ENCODE data around the gene ANKZF1.
"Not testable (repeated sequence)": the region's sequence is repeated elsewhere in the genome, so short reads cannot be mapped to it uniquely, and the experiment has no call there.

The ANKZF1 gene, protein sequence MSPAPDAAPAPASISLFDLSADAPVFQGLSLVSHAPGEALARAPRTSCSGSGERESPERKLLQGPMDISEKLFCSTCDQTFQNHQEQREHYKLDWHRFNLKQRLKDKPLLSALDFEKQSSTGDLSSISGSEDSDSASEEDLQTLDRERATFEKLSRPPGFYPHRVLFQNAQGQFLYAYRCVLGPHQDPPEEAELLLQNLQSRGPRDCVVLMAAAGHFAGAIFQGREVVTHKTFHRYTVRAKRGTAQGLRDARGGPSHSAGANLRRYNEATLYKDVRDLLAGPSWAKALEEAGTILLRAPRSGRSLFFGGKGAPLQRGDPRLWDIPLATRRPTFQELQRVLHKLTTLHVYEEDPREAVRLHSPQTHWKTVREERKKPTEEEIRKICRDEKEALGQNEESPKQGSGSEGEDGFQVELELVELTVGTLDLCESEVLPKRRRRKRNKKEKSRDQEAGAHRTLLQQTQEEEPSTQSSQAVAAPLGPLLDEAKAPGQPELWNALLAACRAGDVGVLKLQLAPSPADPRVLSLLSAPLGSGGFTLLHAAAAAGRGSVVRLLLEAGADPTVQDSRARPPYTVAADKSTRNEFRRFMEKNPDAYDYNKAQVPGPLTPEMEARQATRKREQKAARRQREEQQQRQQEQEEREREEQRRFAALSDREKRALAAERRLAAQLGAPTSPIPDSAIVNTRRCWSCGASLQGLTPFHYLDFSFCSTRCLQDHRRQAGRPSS

DNA sequence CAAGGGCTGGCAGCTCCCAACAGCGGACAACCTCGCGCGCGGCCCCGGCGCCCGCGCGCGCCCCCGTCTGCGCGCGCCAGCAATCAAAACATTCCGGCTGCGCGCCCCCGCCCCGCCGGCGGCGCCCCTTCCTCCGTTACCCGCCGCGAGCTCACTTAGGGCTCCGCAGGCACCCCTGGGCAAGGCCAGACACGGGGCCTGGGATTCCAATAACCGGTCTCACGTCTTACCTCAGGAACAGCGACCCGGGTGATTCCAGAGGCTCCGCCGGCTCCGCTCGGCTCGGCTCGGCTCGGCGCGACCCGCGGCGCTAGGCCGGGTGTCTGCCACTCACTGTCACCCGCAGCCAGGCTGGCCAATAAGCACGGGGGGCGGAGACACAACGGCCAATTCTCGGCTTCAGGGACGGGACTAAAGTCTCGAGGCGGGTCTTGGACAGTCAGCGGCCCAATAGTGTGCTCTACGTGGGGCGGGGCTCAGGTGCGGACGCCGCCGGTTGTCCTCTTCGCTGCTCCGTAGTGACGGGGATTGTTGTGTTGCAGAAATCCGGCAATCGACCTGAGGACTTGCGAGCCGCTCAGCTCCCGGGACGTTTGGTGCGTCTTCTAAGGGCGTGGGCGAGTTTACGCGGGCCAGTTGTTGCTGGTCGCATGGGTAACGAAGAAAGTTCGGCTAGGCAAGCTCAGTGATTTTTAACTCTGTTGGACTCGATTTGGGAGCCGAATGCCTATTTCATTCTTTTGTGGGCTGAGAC is at the start of gene ANKZF1, which contains the start of gene ATG9A:
TSS of gene ANKZF1 (plus strand) at position 502 of the 754 bp plus-strand sequence. CDS start 452 bp downstream, outside the sequence.
TSS of gene ATG9A (minus strand) at position 332 of the 754 bp plus-strand sequence. CDS start 1,612 bp downstream, outside the sequence.
- peak; percentile 96 for DNase-seq

DNA sequence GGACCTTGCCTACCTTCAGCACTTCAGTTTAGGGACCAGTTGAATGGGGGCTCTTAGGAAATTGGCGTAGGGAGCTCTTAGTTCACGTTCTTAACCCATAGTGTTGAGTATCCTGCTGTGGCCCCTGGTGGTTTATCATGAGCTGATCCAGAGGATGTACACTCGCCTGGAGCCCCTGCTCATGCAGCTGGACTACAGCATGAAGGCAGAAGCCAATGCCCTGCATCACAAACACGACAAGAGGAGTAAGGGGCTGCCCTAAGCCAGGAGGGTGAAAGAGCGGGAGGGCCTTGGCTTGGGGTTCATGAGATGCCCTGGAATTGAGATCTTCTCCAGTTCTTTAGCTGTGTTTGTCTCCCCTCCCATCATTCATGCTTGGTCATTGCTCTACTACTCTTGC is 48.6 kb upstream of the ANKZF1 start:
- DNase-seq = no peak

DNA sequence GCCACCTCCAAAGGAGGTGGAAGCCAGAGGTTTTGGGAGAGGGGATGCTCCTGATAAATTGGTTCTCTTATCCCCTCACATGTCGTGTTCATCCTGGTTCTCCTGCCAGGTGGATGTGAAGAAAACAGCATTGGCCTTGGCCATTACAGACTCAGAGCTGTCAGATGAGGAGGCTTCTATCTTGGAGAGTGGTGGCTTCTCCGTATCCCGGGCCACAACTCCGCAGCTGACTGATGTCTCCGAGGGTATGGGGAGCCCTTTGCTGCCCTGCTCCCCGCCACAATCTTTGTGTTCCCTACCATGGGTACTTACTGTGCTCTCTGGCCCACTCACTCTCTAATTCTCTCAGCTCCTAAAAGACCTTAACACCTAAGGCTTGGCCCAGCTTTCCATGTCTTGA is 48.1 kb upstream of the ANKZF1 start:
- no peak for DNase-seq

DNA sequence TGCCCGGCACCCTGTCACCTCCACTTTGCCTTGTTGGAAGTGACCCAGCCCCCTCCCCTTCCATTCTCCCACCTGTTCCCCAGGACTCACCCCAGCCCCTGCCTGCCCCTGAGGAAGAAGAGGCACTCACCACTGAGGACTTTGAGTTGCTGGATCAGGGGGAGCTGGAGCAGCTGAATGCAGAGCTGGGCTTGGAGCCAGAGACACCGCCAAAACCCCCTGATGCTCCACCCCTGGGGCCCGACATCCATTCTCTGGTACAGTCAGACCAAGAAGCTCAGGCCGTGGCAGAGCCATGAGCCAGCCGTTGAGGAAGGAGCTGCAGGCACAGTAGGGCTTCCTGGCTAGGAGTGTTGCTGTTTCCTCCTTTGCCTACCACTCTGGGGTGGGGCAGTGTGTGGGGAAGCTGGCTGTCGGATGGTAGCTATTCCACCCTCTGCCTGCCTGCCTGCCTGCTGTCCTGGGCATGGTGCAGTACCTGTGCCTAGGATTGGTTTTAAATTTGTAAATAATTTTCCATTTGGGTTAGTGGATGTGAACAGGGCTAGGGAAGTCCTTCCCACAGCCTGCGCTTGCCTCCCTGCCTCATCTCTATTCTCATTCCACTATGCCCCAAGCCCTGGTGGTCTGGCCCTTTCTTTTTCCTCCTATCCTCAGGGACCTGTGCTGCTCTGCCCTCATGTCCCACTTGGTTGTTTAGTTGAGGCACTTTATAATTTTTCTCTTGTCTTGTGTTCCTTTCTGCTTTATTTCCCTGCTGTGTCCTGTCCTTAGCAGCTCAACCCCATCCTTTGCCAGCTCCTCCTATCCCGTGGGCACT is 47.1 kb upstream of the ANKZF1 start:
- no peak for DNase-seq

DNA sequence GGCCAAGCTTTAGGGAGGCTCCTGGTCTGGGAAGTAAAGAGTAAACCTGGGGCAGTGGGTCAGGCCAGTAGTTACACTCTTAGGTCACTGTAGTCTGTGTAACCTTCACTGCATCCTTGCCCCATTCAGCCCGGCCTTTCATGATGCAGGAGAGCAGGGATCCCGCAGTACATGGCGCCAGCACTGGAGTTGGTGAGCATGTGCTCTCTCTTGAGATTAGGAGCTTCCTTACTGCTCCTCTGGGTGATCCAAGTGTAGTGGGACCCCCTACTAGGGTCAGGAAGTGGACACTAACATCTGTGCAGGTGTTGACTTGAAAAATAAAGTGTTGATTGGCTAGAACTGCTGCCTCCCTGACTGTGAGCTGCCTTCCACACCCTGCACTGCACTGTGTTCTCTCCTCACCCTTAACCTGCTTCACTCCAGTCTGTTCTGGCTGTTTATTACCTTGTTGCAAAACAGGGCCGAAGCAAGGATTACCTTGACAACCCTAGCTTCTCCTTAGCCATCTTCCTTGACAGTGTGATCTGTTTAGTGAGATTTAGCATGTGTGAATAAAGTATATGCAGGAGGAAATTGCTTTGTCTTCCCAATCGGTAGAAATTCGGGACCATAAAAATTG is 46.3 kb upstream of the ANKZF1 start:
- no peak for DNase-seq

DNA sequence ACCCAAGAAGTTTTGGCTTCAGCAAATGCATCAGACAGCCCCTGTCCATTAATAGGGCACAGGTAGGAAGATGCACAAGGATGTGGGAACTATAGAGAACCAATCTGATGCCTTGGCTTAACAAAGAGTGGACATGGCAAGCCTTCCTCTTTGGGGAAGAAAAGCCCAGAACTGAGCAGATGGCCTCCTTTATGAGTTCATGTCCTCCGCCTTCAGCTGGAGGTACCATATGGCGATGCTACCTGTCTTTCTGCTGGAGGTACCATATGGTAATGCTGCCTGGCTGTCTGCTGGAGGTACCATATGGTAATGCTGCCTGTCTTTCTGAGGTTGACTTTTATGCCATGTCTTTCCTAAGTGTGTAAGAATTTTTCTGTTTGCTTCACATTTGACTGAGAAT is 45.5 kb upstream of the ANKZF1 start:
- no peak for DNase-seq

DNA sequence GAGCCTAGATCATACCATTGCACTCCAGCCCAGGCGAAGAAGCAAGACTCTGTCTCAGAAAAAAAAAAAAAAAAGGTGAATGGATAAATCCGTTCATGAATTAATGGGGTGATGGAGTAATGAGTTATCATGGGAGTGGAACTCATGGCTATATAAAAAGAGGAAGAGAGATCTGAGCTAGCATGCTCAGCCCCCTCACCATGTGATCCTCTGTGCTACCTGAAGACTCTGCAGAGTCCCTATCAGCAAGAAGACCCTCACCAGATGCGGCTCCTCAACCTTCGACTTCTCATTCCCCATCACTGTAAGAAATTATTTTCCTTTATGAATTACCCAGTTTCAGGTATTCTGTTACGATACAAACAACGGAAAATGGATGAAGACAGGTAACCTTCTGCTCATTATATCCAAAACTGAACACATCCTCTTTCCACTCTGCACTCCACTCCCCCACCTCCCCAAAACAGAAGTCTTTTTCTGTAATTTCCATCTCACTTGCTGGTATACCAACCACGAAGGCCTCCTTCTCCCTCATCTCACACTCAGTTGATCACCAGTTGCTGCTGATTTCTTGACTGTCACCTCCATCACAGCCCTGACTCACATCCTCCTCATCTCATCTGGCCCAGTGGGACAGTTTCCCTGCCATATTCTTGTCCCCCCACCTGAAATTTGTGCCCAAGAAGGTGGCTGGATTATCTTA is 42.7 kb upstream of the ANKZF1 start:
- no peak for DNase-seq

DNA sequence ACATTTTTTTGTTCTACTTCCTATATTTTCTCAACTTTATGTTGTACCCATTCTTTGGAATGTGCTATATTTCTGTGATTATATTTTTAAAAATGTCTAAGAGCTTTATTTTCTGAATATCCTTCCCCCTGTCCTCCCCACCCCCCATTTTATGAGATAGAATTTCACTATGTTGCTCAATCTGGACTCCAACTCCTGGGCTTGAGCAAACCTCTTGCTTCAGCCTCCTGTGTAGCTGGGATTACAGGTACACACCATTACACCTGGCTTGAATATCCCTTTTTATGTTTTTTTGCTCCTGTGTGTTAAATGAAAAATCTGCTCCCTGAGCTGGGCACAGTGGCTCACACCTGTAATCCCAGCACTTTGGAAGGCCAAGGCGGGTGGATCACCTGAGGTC is 32.2 kb upstream of the ANKZF1 start:
- no peak for DNase-seq

DNA sequence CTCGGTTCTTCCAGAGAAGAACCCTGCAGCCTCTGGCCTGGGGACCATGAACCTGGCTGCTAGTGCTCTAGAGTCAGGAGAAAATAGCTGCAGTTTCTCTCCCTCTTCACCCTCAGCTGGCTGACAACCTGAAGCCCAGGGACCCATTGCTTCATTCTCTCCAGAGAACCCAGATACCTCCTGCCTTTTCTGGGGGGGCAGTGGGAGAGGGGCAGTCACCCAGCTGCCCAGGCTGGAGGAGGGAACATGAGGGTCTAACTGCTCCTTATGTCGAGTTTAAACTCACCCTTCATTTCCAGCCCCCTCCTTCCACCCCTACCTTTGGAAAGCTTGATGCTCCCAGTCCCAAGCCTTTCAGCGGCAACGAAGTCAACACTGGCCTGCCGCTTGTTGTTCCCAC is 30.6 kb upstream of the ANKZF1 start:
- no peak for DNase-seq

DNA sequence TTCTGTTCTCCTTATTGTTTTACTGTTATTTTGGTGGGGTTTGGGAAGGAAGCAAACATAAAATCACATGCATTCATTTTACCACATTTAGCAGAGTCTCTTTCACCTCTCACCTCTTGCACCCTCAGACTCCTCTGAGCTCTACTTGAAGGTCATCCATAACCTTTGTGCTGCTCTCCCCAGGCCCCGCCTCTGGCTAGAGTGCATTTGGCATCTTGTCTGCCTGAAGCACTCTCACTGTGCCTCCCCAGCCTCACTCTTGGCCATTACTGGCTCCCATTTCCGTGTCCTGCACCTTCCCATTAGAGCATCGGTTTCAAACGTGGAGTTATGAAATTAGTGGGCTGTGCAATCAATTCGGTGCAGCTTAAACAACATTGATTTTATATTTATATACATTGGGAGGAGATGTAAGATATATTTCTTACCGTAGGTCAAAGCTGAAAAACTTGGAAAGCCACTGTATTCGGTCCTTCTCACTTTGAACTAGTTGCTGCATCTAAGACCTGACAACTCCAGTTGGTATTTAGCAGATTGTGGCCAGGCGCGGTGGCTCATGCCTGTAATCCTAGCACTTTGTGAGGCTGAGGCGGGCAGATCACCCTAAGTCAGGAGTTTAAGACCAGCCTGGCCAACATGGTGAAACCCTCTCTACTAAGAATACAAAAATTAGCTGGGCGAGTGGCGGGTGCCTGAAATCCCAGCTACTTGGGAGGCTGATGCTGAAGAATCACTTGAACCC is 30.0 kb upstream of the ANKZF1 start:
- DNase-seq = no peak

DNA sequence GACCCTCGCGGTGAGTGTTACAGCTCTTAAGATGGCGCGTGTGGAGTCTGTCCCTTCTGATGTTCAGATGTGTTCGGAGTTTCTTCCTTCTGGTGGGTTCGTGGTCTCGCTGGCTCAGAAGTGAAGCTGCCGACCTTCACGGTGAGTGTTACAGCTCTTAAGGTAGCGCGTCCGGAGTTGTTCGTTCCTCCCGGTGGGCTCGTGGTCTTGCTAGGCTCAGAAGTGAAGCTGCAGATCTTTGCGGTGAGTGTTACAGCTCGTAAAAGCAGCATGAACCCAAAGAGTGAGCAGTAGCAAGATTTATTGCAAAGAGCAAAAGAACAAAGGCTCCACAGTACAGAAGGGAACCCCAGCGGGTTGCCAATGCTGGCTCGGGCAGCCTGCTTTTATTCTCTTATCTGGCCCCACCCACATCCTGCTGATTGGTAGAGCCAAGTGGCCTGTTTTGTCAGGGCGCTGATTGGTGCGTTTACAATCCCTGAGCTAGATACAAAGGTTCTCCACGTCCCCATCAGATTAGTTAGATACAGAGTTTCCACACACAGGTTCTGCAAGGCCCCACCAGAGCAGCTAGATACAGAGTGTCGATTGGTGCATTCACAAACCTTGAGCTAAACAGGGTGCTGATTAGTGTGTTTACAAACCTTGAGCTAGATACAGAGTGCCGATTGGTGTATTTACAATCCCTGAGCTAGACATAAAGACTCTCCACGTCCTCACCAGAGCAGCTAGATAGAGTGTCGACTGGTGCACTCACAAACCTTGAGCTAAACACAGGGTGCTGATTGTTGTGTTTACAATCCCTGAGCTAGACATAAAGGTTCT is 28.9 kb upstream of the ANKZF1 start:
- not testable (repeated sequence) for DNase-seq

DNA sequence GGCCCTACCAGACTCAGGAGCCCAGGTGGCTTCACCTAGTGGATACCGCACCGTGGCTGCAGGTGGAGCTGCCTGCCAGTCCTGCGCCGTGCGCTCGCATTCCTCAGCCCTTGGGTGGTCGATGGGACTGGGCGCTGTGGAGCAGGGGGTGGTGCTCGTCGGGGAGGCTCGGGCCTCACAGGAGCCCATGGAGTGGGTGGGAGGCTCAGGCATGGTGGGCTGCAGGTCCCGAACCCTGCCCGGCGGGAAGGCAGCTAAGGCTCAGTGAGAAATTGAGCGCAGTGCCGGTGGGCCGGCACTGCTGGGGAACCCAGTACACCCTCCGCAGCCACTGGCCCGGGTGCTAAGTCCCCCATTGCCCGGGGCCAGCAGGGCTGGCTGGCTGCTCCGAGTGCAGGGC is 28.3 kb upstream of the ANKZF1 start:
- not testable (repeated sequence) for DNase-seq

DNA sequence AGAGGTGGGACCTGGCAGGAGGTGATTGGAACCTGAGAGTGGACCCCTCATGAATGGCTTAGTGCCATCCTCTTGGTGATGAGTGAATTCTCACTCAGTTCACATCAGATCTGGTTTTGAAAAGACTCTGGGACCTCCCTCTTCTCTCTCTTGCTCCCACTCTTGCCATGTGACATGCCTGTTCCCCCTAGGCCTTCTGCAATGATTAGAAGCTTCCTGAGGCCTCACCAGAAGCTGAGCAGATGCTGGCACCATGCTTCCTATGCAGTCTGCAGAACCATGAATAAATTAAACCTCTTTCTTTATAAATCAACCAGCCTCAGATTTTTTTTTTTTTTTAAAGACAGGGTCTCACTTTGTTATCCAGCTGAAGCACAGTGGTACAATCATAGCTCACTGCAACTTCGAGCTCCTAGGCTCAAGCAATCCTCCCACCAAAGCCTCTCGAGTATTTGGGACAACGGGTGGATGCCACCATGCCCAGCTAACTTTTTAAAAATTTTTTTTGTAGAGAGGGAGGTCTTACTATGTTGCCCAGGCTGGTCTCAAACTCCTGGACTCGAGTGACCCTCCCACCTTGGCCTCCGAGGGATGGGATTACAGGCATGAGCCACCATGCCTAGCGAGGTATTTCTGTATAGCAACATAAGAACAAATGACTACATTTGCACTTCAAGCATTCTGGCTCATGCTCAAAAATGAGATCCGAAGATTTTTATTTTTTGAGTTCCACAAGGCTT is 25.0 kb upstream of the ANKZF1 start:
- no peak for DNase-seq

DNA sequence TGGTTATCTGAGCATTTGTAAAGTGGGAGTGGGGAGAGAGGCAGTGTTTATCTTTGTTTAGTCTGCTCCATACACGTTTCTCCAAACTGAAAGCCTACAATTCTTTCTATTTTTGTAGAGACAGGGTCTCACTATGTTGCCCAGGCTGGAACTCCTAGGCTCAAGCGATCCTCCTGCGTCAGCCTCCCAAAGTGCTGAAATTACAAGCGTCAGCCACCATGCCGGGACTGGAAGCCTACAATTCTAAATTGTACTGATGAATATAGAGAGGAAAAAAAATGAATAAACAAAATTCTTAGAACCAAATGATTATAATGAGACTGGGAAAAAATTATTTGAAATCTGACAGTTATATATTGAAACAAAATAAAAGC is 24.5 kb upstream of the ANKZF1 start:
- DNase-seq = no peak

DNA sequence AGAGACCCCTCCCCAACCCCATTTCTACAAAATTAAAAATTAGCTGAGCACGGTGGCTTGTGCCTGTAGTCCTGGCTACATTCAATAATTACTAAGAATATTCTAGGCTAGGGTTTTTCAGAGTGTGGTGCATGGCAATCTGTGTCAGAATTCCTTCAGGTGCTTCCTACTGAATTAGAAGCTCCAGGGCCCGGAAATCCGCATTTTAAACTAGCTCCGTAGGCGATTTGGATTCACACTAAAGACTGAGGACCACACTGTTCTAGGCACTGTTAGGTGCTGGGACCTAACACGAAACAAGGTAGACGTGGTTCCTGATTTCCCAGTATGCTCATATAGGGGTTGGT is 23.7 kb upstream of the ANKZF1 start:
- DNase-seq = no peak

DNA sequence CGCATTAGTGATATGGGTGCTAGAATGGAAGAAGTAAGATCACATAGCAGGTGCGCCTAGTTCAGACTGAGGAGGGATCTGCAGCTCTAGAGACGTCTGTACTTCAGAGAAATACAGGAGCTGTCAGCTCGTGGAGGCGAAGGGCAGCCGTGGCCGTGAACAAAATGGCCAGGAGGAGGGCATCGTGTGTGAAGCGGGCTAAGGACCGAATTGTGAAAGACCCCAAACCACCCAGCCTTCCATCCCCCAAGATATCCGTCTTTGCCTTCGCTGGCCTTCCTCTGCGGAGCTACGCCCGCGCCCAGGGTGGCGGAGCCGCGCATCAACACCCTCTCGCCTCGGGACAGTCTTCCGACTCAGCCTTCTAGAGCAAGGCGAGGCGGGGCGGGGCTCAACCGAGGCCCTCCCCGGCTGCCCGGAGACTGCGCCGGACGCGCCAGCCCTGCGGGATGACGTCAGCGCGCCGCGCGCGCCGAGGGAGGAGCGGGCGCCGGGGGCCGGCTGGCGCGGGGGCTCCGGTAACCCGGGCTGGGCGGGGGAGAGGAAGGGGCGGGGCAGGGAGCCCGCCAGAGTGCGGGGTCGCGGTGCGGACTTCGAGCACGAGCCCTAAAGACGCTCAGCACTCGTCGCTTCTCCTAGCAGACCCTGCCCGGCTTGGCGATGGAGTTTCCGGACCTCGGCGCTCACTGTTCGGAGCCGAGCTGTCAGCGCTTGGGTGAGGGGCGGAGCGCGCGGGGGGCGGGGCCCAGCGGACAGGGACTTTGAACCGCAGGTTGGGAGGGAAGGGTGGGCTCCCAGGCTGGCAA is 23.1 kb upstream of the ANKZF1 start, which contains the start of gene ZFAND2B:
TSS of gene ZFAND2B (plus strand) at position 455 of the 806 bp plus-strand sequence. CDS start at position 661, 206 bp downstream.
- peak; percentile 92 for DNase-seq

DNA sequence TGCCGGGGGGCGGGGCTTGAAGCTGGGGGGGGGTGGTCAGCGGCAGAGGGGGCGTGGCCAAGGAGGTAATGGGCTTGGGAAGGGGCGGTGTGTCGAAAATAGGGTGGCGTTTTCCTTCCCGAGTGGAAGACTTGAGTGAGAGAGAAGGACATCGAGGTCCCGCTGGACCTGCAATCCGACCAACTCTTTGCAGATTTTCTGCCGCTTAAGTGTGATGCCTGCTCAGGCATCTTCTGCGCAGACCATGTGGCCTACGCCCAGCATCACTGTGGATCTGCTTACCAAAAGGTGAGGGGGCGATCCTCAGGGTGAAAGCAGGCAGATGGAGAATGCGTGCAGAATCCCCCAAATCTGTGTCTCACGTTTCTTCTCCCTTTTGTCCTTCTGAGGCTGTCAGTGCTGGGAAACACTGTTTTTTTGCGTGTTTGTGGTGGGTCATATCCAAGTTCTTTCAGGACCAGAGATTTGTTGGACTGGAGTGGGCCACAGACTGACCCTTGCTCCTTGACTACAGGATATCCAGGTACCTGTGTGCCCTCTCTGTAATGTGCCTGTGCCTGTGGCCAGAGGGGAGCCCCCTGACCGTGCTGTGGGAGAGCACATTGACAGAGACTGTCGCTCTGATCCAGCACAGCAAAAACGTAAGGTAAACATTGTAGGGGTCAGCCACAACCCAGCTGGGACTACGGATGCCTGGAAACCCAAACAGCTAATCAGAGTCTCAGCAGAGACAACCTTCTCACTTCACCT is 22.3 kb upstream of the ANKZF1 start:
- no peak for DNase-seq
